Kidney (tissue), 14 donors: ENCODE data around the gene INAFM2. TPM values are rescaled to one million over a fixed set of nuclear protein-coding genes. Genes with fewer than 3 reads are reported as not detected.

Source experiments
- DNase-seq, 5 donors: peaks; one replicate each; pipeline ENCODE4 v3.0.0-alpha.2; 2013 to 2020
- FAIRE-seq: peaks from 2 replicates; lab custom pipeline; 2012; peaks lifted over from hg19 to GRCh38; lab: Jason Lieb, UNC
- H3K27ac ChIP-seq, 2 donors: one replicate each; pipeline ENCODE4 v1.7.0; 2013; ENCODE audit warnings: low read depth in 2 of 2, low read length in 2 of 2, inconsistent platforms in 1 of 2
- H3K27me3 ChIP-seq: one replicate; pipeline ENCODE4 v1.7.1; 2013; ENCODE audit warnings: low read length, inconsistent platforms; ENCODE audit not compliant: control insufficient read depth, insufficient read depth
- H3K36me3 ChIP-seq, 3 donors: one replicate each; pipeline versions ENCODE4 v1.7.0 to v1.7.1; 2013; ENCODE audit warnings: low read length in 3 of 3, control low read depth in 1 of 3, inconsistent platforms in 1 of 3; ENCODE audit not compliant: insufficient read depth in 3 of 3, control insufficient read depth in 2 of 3
- H3K4me1 ChIP-seq, 3 donors: one replicate each; pipeline versions ENCODE4 v1.7.0 to v1.7.1; 2013; ENCODE audit warnings: low read length in 3 of 3, inconsistent platforms in 1 of 3, low read depth in 1 of 3; ENCODE audit not compliant: control insufficient read depth in 2 of 3, insufficient read depth in 2 of 3
- H3K4me3 ChIP-seq, 3 donors: one replicate each; pipeline versions ENCODE4 v1.7.0 to v1.8.1; 2013; ENCODE audit warnings: low read length in 3 of 3, control low read depth in 1 of 3, inconsistent platforms in 1 of 3
- H3K9ac ChIP-seq, 3 donors: one replicate each; pipeline versions ENCODE4 v1.7.0 to v1.7.1; 2013; ENCODE audit warnings: low read length in 3 of 3, control low read depth in 1 of 3, inconsistent platforms in 1 of 3
- H3K9me3 ChIP-seq, 3 donors: one replicate each; pipeline versions ENCODE4 v1.7.0 to v1.7.1; 2013; ENCODE audit warnings: low read length in 3 of 3, control low read depth in 1 of 3, inconsistent platforms in 1 of 3; ENCODE audit not compliant: control insufficient read depth in 2 of 3, insufficient read depth in 1 of 3
- CTCF ChIP-seq: IDR thresholded peaks from 3 replicates; pipeline ENCODE4 v1.5.1; 2012; ENCODE audit warnings: mild to moderate bottlenecking, moderate library complexity, borderline replicate concordance; ENCODE audit not compliant: insufficient read depth; ENCODE audit errors: extremely low read depth
- intact Hi-C: fragments of 100-400 bp; cut with DNase I; formaldehyde crosslinking; loops from one replicate; pipeline ENCODE4 v1.11.1; 2022
- polyA plus RNA-seq: library from polyadenylated mRNA; stranded (reverse); fragments of 350-450 nt; fragmentation: Illumina TruSeq; extraction: RNeasy Lipid Tissue Mini Kit (QIAGEN cat#74804); gene quantifications from one replicate; pipeline ENCODE4 v1.2.3, GENCODE V29; 2014; ENCODE audit warnings: low read depth, low replicate concordance; ENCODE audit not compliant: insufficient read depth
- total RNA-seq: library from RNA; stranded (reverse); fragmentation: NEBNext Ultra II Directional; extraction: Animal tissue kit (Norgen Biotek cat#: 25700); gene quantifications from one replicate; pipeline ENCODE4 v1.2.1, GENCODE V29; 2021
- donor health status: control.
- donor health status: control.
- donor health status: control.
- donor health status: control.
- donor health status: control.
- donor health status: DM: yes; HTN: yes; CAD: no.
- donor health status: Normal renal cell carcinoma (clear cell type).

INAFM2 gene
- total and polyA plus RNA-seq, 2 donors from 2014 or later: 14.7 to 21.6 TPM

GRCh38 chr15:40365016-40365415 is 41.5 kb downstream of the INAFM2 start:
- no peaks in the 10 kb centered on the region for H3K9me3 ChIP-seq
- H3K4me3 ChIP-seq: no peak overlapping the region
- no peak for FAIRE-seq
- H3K27me3 ChIP-seq: no peaks in the 10 kb centered on the region
- TF ChIP-seq CTCF: no peak
- H3K4me1 ChIP-seq: peaks cover 0 to 4% (median 0%) of the 10 kb centered on the region in 3 donors
- no peak for DNase-seq
- no peak overlapping the region for H3K27ac ChIP-seq
- intact Hi-C loops: no loop called here
- no peak overlapping the region for H3K9ac ChIP-seq
- no peaks in the 10 kb centered on the region for H3K36me3 ChIP-seq

GRCh38 chr15:40365624-40366456 is 42.3 kb downstream of the INAFM2 start:
- Histone ChIP-seq H3K4me1 (peaks cover 0 to 4% (median 0%) of the 10 kb centered on the region in 3 donors), H3K27me3 (no peaks in the 10 kb centered on the region), H3K9me3 (no peaks in the 10 kb centered on the region), H3K9ac (no peak overlapping the region), H3K36me3 (no peaks in the 10 kb centered on the region), H3K27ac (no peak overlapping the region), H3K4me3 (no peak overlapping the region)
- DNase-seq (no peak), FAIRE-seq (no peak)
- no peak for TF ChIP-seq CTCF
- intact Hi-C loops: no loop called here

GRCh38 chr15:40366457-40367370 is 43.2 kb downstream of the INAFM2 start:
- Histone ChIP-seq H3K36me3 (no peaks in the 10 kb centered on the region), H3K4me3 (no peak overlapping the region), H3K4me1 (peaks cover 0 to 4% (median 0%) of the 10 kb centered on the region in 3 donors), H3K9me3 (no peaks in the 10 kb centered on the region), H3K9ac (no peak overlapping the region), H3K27ac (no peak overlapping the region), H3K27me3 (no peaks in the 10 kb centered on the region)
- FAIRE-seq (no peak), DNase-seq (peak in 1 of 5 donors; percentile 34)
- no peak for TF ChIP-seq CTCF
- intact Hi-C loops: no loop called here
